Posterior cingulate gyrus (tissue), 11 donors: ENCODE measurements around the gene MED29.

ENCODE experiments used
- DNase-seq, 10 donors: peaks; one replicate each; pipeline versions ENCODE4 v3.0.0 to v3.0.0-alpha.2; 2020 to 2021; ENCODE audit warnings: mixed read lengths in 3 of 10
- intact Hi-C: fragments of 100-400 bp; cut with DNase I; formaldehyde crosslinking; loops from one replicate; pipeline ENCODE4 v1.15.1; 2023

MED29 gene

GRCh38 chr19:39422020-39422419 lies 30.8 kb downstream of the MED29 start:
- intact Hi-C loops, result no loop called here
- DNase-seq, result no peak

GRCh38 chr19:39423258-39424086 lies 32.3 kb downstream of the MED29 start:
- intact Hi-C loops, result no loop called here
- peak in 2 of 10 donors; percentile 69 to 81 for DNase-seq

- no peak for DNase-seq
- intact Hi-C loops, result no loop called here
Observed at GRCh38 chr19:39424934-39425333, 33.8 kb downstream of the MED29 start.

GRCh38 chr19:39425744-39426143 lies 34.6 kb downstream of the MED29 start:
- no peak for DNase-seq
- intact Hi-C loops, result no loop called here

- intact Hi-C loops, result no loop called here
- no peak for DNase-seq
Observed at GRCh38 chr19:39426170-39426569, 35.0 kb downstream of the MED29 start.

GRCh38 chr19:39427707-39428106 lies 36.5 kb downstream of the MED29 start:
- intact Hi-C loops, result no loop called here

GRCh38 chr19:39428283-39429112 lies 37.3 kb downstream of the MED29 start:
- peak in 1 of 10 donors; percentile 60 for DNase-seq
- intact Hi-C loops, result no loop called here

More at GRCh38 chr19:39427707-39428106, 36.5 kb downstream of the MED29 start:
- peak in 1 of 10 donors; percentile 35 for DNase-seq

- peak in 2 of 10 donors; percentile 49 to 53 for DNase-seq
- intact Hi-C loops, result no loop called here
Observed at GRCh38 chr19:39430675-39431593, 39.8 kb downstream of the MED29 start.

- intact Hi-C loops, result no loop called here
- no peak for DNase-seq
Observed at GRCh38 chr19:39432677-39433025, 41.5 kb downstream of the MED29 start.

GRCh38 chr19:39433480-39434079 lies 42.4 kb downstream of the MED29 start:
- intact Hi-C loops, result no loop called here
- DNase-seq, result peak in 1 of 10 donors; percentile 21

- intact Hi-C loops, result no loop called here
- no peak for DNase-seq
Observed at GRCh38 chr19:39434123-39435076, 43.2 kb downstream of the MED29 start.

GRCh38 chr19:39435499-39436349 lies 44.5 kb downstream of the MED29 start, which contains the start of gene RPS16:
Gene RPS16, minus strand, starts transcription at chr19:39435949. Its CDS starts 54 bp downstream, at chr19:39435895.
- intact Hi-C loops, result loop anchor here (1.0 kb wide), 1 partner anchor 10 kb away; the partner anchor contains the start of gene SUPT5H
- DNase-seq, result peak; percentile 98 to 100 (median 99)

- intact Hi-C loops, result loop anchor here (1.0 kb wide), 1 partner anchor 9 kb away; the partner anchor contains the start of gene SUPT5H
- no peak for DNase-seq
Observed at GRCh38 chr19:39436350-39436716, 45.2 kb downstream of the MED29 start.

GRCh38 chr19:39438270-39438934 lies 47.2 kb downstream of the MED29 start:
- peak in 1 of 10 donors; percentile 44 for DNase-seq
- intact Hi-C loops, result no loop called here

- no peak for DNase-seq
- intact Hi-C loops, result loop anchor here (1.0 to 5.0 kb wide), 3 partner anchors 8 to 88 kb away; partner anchors contain the start of genes EID2B and TIMM50
Observed at GRCh38 chr19:39444598-39445195, 53.5 kb downstream of the MED29 start.
